Femur (tissue), 1 donor: ENCODE data around the gene BMP2K.
"Not testable (repeated sequence)": the region's sequence is repeated elsewhere in the genome, so short reads cannot be mapped to it uniquely, and the experiment has no call there.

Experiments used
- DNase-seq: peaks from one replicate; pipeline ENCODE4 v3.0.0-alpha.2; 2017

Gene BMP2K

DNA sequence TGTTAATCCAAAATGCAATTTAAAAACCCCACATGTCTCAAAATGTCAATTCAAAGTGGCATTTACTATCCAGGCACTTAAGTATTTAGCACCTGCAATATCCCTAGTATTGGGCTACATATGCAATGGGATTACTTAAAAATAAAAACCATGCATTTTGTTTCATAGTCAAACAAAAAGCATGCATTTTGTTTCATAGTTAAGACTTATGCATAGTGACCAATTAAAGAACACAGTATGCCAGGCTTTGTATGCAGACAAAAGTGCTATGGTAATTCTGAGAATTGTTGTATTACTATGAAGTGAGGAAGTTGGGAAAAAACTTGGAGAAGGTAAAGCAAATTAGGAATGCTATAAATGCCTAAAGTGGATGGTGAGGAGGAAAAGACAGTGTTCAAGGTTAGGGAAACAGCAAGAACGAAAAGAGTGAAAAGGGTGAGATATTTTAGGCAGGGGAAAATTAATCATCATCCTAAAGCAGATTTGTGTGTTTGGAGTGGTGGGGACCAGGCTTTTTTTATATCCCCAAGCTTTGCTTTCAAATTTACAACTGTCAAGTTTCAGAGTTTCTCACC, 10.6 kb upstream of the BMP2K start:
- DNase-seq = no peak

DNA sequence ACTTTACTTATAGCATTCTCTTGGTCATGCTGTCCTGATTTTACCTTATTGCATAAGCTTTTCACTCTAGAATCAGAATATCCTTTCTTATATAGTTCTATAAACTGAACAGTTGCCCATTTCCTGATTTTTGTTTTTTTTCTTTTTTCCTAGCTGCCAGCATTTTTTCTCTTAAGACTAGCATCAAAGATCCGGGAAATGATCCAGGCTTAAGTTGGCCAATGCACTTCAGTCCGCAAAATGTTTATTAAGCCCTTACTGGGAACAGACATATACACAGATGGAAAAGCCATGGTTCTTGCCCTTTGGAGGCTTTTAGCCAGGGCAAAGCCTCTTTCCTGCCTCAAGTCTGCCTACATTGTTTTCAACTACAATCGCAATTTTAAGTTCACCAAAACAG, 10.1 kb upstream of the BMP2K start:
- DNase-seq = peak; percentile 24

DNA sequence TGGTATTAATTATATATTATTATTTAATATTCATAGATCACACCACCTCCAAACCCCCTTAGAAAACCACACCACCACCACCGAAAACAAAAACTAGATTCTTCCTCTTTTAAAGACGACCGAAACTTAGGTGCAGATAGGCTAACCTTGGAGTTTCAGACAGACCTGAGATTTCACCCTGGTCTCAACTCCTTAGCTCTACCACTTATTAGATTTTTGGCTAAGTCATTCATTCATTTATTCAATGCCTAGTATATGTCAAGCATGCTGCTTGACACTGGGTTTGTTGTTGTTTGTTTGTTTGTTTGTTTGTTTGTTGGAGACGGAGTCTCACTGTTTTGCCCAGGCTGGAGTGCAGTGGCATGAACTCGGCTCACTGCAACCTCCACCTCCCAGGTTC, 9.5 kb upstream of the BMP2K start:
- no peak for DNase-seq

DNA sequence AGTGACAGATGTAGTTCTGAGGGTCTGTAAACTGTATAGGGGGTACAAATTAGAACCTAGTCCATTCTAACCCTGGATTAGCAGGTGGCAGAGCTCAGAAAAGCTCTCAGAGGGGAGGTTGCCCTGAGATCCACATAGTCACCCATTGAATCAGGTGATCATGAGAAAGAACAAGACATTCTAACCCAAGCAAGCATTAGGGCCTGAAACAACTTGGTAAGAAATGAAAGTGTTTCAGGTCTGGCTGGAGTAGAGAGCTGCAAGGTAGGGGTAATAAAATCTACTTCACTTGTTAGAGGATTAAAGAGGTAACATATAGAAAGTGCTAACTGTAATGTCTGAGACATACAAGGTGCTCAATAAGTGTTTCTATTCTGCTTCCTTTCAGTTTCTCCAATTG, 8.8 kb upstream of the BMP2K start:
- DNase-seq = no peak

DNA sequence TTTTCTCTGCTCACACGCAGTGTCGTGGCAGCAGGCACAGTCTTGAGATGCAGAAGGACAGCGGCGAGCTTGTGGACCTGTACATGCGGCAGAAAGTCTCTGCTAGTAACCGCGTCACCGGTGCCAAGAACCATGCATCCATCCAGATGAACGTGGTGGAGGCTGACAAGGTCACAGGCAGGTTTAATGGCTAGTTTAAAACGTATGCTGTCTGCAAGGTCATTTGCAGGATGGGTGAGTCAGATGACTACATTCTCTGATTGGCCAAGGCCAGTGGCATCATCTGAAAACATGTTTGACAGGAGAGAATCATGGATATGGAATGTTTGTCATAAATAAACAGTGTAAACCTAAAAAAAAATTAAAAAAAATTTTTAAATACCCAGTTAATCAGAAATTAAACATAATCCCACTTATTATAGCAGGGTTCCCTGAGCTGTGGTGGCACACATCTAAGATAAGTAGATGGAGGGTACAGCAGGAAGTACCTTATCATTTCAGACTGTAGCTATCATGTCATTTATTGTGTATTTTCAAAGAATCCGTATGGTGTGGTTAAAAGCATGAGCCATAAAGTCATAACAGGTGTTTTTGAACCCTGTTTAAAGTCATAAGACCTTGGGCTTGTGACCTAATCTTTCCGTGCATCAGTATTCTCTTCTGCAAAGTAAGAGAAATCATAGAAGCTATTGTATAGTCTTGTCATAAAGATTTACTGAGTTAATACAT, 7.5 kb upstream of the BMP2K start:
- no peak for DNase-seq

DNA sequence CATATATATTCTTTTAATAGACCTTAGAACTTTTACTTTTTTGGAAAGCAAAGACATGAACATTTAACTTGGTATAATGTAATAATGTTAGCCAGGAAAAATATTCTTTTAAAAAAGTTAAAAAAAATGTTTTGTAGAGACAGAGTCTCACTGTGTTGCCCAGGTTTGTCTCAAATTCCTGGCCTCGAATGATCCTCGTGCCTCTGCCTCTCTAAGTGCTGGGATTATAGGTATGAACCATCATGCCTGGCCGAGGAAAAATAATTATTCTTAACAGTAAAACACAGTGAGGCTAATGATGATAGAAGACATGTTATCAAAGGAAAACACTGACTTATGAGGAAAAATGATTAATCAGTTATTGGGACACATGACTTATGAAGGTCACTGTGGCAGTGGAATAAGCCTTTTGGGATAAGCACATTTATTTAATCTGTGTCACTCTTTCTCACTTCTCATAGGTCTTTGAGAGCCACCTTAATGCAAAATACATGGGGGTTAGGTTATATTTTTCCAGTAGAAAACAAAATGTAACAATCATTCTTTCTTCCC, 6.0 kb upstream of the BMP2K start:
- no peak for DNase-seq

DNA sequence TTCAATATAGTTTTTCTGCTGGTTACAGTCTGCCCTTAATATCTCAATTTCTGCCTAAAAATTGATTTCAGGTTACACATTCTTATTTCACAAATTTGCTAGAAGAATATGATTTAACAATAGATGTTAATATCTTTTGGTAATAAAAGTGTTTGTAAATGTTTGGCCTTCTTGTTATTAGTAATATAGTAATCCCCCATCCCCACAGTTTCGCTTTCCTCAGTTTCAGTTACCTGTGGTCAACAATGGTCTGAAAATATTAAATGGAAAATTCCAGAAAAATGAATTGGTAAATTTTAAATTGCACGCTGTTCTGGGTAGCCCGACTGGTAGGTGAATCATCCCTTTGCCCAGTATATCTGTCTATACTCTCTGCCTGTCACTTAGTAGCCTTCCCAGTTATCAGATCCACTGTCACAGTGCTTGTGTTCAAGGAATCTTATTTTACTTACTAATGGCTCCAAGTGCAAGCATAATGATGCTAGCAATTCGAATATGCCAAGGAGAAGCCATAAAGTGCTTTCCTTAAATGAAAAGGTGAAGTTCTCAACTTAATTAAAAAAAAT, 3.5 kb upstream of the BMP2K start:
- DNase-seq = no peak

DNA sequence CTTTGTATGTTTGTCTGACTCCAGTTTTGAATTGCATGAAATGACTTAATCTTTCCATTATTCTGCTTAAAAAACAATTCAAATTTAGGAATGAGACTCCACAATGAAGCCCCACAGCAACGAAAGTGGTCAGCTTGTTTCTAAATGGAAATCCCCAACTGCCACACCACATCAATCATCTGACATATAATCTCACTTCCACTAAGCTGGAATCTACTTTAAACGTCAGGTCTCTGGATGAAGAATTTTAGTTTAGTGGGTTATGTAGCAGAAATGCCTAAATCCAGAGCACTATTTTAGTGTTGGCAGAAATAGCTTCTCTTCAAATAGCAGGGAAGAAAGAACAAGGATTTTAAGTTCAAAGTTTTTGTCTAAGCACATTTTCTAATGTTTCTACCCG, 1.7 kb upstream of the BMP2K start:
- no peak for DNase-seq

DNA sequence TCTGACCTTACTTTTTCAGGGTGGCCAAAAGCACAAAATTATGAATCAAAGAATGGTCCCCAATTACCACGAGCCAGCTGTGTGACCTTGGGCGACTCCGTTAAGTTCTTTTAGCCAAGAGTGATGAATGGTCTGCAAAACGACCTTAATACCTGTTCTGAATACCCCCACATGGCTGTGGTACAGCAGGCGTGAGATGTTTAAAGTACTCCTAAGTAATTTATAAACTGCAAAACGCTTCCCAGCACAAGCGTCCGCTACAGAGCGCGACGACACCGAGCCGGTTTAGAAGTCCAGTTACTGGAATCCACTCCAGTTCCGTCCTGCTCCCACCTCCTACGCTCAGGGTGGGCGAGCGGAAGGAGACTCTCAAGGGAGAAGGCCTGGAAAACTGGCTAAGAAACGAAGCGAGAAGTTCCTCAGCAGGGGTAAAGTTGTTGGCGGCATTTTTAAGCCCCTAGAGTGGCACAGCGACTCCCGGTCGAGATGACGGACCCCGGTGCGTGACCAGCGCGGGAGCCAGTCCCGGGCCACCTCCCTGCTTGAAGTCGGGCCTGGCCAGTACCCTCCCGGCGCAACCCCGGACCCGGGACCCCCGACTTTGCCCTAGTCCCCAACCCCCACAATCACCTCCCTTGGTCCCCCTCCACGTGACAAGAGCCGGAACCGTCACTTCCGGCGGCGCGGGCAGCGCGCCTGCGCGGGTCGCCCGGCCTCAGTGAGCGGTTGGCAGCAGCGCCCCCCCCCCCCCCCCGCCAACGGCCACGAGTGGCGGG, 659 bp upstream of the BMP2K start:
- peak; percentile 94 for DNase-seq

DNA sequence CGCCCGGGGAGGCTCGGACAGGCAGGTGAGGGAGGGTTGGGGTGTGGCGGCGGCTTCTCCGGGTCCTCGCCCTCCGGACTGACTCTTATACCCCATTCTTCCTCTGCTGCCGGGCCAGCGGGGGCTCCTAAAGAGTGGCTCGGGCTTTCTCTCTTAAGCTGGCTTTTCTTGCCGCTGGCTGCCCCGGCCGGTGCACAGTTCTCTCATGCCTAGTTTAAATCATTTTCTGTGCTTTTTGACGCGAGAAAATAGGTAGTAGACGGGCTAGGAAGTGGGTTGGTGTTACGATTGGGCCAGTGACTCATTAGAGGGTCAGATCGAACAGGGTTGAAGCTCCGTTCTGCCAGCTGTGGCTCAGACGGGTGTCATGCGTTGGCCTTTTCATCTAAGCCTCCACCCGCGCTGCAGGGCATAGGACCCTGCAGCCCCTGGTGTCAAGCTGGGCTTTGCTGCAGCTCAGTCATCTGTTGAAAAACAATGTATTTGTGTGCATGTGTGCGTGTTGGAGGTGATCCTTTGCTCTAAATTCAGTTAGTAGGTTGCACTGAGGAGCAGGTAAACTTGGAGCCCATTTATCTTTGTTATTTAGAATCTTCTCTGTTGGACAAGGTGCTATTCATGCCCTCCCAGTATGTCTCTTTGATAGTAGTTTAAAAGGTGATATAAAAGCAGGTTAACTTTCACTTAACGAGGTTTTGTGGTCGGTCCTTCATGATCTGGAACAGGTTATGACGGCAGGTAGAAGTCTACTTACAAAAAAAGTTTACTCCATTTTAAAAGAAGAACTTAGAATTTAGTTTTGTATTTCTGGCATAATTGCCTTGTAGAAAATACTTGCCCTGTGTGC, 802 bp downstream of the BMP2K start:
- peak; percentile 54 for DNase-seq

DNA sequence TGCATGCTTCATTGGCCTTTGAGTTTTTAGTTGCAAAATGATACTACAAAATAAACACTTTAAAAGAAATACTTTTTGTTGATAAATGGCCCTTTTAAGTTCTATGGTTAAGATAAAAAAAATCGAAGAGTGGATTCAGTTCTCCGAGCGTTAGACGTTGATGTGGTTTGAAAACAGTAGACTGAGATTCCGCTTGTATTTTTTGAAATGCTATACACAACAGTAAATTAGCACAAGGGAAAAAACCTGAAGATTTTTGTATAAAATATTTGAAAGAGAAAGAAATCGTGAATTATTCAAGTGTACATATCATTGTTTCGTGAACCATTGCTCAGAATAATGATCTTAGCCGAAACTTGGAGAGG, 1.4 kb downstream of the BMP2K start:
- DNase-seq = no peak

DNA sequence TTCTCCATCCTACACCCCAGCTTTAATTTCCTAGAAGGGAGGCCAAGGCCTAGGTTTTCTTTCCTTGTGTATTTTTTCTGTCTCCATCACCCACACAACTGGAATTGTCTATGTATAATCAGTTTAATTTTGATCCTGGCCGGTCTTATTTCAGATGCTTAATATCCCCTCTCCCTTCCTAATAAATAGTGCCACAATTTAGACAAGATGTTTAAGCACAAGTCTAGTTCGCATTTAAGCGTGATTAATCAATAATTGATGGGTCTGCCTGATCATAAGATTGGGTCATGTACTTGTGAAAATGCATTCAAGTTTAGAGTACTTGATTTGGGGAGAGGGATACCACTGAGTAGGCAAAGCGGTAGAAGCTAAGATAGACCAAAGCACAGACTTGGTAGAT, 2.4 kb downstream of the BMP2K start:
- no peak for DNase-seq

DNA sequence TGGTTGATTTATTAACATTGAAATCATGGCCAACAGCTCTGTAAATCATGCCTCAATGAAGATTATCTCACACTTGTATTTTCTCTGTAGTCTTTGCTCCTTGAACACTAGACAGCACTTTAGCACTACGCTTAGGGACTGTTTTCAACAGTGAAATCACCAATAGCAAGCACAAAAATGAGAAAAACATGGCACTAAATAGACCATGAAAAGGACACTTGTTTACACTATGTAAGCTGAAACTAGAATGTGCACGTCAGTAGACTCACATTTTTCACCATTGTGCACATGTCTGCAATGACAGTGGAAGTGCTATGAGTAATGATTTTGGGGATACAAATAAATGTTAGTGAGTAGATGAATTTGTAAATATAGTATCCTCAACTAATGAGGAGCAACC, 3.1 kb downstream of the BMP2K start:
- DNase-seq = no peak

DNA sequence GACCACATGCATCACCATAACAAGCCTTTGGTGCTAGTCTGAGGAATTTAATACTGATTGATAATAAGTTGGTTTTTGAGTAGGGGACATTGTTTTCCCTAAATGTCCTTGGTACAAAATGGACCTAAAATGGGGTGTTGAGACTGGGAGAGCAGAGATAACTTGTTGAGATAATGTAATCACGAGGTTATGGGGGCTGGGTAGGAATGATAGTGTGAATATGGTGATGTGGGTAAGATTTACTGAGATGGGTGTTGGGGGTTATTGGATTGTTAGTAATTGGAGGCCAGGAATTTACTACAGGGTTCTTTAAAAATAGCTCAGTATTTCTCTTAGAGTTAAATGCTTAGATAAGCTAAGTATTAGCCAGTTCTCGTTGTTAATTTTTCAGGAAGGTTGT, 3.9 kb downstream of the BMP2K start:
- DNase-seq = no peak

DNA sequence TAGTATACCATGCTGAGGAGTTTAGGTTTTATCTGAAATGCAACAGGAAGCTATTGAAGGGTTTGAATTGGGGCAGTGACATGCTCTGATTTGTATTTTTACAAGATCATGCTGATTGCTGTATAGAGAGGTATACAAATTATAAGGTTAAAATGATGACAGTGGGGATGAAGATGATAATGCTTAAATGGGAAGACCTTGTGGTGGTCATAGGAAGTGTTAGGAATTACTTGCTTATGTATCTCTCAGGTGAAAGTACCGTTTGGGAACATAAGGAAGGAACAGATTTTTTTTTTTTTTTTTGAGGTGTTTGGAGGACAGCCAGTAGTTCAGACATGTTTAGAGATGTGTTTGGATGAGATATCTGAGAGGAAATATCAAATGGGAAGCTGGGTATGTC, 5.0 kb downstream of the BMP2K start:
- no peak for DNase-seq

DNA sequence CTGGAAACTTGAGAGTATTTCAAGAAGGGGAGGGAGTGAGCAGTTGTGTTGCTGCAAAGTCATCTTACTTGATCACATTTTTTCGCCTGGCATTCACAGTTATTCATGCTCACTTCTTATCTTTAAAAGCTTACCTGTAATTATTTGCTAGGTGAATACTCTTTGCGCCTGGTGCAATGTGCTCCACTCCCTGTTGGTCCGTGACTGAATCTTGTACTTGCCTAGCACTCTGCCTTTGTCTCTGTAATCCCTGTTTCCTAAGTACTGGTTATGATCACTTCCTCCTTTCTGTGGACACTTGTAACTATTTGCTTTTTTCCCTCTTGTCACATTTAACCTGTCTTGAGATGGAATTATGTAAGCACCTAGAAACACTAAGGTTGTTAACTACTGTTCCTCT, 5.8 kb downstream of the BMP2K start:
- no peak for DNase-seq

DNA sequence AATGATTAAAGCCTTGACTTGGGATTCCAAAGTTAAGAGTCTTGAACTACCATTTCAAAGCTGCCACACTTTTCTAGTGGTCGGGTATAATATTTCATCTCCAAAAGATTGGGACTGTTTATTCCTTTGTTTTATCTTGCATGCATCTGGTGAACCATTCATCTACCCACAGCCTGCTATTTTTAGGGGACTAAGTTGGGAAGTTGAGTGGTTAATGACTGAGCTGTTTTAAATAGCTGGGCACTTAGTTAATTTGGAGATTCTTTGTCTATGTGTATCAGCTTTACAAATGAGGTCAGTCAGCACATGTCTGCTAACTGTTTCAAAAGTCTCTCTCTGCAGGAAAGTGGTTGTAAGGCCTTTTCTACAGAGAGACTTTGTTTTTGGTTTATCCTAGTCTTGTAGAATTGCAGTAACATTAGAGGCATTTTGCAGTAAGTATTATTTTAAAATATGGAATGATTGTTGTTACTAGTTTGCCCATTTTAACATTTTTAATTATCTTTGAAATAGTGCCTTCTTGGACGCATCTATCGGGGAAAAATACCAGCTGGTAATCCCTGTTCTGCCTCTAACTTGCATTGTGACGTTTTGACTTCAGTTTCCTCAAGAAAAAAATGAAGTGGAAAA, 8.2 kb downstream of the BMP2K start:
- DNase-seq = no peak

DNA sequence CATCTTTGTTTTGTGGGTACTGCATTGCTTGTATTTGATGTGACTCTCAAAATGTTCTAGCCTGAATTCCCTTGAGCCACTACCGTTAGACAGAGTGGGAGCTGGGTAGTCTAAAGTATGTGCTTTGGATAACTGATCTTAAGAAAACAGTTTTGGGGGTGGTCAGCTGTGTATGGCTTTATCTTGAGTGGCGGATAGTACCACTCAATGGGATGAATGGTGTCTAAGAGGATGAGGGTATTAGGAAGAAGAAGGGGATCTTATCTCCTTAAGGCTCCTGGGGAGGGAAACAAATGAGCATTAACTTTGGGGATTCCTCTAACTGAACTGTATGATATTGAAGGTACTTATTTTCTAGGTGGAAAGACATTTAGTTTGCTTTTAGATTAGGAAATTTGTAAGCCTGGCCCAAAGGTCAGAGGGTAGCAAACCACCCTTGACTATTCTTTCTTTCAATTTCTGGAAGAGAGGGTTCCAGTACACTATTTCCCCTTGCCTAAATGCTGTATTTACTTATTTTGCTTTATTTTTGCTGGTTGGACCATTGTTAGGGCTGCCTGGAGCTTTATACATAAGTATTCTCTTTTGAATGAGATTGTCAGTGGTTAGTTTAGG, 11.3 kb downstream of the BMP2K start:
- DNase-seq = no peak

DNA sequence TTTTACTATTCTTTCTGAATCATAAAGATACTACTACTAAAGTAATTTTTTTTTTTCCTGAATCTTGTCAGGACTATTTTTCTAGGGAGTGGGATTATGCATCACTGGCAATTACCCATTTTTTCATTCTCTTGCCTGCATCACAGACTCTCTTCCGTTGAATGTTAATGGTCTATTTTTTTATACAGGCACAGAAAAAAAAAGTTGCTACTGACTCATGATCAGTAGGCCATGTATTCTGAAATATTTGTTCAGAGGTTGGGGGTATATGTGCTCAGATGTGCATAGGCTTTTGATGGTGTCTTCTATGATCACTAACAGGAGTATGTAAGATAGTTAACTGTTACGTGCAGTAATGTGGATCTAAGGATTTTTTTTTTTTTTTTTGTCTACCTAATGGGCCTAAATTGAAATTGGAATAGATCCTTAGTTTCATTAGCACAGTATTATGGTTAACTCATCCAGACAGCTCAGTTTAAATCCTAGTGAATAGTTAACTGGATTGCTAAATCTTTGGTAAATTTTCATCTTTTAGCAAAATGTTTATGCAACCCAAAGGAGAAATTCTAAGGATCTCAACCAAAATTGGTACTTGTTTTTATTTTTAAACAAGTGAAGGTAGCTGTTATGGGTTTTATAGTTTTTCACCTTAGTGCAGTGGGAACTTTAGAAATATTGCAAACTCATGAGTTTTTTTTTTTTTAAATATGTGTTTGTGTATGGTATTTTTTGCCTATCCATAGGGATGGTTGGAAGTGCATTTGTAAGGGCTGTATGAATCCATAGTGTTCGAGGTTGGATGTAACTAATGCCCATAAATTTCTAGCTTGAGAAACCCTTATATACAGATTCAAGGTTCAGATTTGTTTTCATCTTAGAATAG, 12.1 kb downstream of the BMP2K start:
- DNase-seq = no peak

DNA sequence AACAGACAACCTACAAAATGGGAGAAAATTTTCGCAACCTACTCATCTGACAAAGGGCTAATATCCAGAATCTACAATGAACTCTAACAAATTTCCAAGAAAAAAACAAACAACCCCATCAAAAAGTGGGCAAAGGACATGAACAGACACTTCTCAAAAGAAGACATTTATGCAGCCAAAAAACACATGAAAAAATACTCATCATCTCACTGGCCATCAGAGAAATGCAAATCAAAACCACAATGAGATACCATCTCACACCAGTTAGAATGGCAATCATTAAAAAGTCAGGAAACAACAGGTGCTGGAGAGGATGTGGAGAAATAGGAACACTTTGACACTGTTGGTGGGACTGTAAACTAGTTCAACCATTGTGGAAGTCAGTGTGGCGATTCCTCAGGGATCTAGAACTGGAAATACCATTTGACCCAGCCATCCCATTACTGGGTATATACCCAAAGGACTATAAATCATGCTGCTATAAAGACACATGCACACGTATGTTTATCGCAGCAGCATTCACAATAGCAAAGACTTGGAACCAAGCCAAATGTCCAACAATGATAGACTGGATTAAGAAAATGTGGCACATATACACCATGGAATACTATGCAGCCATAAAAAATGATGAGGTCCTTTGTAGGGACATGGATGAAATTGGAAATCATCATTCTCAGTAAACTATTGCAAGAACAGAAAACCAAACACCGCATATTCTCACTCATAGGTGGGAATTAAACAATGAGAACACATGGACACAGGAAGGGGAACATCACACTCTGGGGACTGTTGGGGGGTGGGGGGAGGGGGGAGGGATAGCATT, 19.7 kb downstream of the BMP2K start:
- DNase-seq = not testable (repeated sequence)
